HG02870 (cell line): ENCODE data around the gene HGD.
"Not testable (repeated sequence)": the region's sequence is repeated elsewhere in the genome, so short reads cannot be mapped to it uniquely, and the experiment has no call there.

Experiments
- ATAC-seq: cut with Tn5 transposase; IDR thresholded peaks from one replicate; pipeline ENCODE4 v1.9.1; 2021; ENCODE audit warnings: mild to moderate bottlenecking, moderate library complexity; ENCODE audit not compliant: unreplicated experiment

The HGD gene

GRCh38 chr3:120640231-120640630 lies 41.8 kb downstream of the HGD start:
- ATAC-seq = no peak

GRCh38 chr3:120638820-120639219 lies 43.2 kb downstream of the HGD start:
- not testable (repeated sequence) for ATAC-seq

DNA sequence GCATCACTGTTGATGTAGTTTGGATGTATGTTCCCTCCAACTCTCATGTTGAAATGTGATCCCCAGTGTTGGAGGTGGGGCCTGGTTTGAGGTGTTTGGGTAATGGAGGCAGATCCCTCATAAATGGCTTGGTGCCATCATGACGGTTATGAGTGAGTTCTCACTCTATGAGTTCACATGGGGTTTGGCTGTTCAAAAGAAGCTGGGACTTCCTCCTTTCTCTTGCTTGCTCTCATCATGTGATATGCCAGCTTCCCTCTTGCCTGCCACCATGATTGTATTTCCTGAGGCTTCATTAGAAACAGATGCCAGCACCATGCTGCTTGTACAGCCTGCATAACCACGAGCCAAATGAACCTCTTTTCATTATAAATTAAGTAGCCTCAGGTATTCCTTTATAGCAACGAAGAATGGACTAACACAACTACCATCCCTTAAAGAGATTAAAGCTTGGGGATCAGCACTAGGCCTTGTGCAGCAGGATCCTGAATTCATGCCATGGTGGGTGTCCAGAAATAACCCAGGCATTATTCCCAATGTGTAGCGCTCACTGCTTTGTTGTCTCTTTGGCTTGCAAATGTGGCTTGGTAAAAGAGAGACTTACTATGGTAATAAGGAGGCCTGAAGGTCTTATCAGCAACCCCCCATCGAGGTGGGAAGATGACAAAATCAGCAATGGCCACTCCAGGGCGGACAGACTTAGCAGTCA lies 44.0 kb downstream of the HGD start:
- ATAC-seq = no peak

- no peak for ATAC-seq
Observed at GRCh38 chr3:120636795-120637401, 45.1 kb downstream of the HGD start.

GRCh38 chr3:120634539-120634938 lies 47.5 kb downstream of the HGD start:
- no peak for ATAC-seq

DNA sequence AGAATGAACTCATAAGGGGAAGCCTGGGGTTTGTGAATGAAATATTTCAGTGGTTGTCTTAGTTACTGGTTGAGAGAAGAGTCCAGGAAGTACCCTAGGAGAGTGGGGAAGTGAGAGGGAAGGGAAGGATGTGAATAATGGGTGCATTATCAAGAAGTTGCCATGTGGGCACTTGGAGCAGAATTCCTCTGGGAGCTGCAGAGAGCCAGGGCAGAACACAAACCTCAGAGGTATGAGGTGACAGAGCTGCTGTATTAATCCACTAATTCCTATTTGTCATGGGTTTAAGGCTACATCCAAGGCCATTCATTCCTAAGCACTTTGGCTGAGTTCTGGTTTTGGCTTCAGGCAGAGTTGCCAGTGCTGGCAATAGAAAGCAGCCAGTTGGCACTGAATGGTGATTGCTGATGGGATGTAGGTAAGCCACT lies 56.9 kb downstream of the HGD start:
- no peak for ATAC-seq

DNA sequence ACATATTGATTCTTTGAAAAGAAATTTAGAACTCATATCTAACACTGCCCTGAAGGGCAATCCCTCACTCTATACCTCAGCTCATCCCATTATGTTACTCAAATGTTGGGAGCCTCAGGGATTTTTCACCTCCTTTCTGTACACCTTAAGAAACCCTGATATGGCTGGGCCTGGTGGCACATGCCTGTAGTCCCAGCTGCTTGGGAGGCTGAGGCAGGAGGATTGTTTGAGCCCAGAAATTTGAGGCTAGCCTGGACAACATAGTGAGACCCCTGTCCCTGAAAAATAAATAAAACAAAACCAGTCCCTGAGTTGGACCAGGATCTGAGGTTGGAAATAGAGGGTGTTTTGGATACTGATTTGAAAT lies 58.3 kb downstream of the HGD start:
- ATAC-seq = no peak

- no peak for ATAC-seq
Observed at GRCh38 chr3:120622870-120623726, 58.9 kb downstream of the HGD start.

- ATAC-seq = no peak
Observed at GRCh38 chr3:120622457-120622856, 59.6 kb downstream of the HGD start.

DNA sequence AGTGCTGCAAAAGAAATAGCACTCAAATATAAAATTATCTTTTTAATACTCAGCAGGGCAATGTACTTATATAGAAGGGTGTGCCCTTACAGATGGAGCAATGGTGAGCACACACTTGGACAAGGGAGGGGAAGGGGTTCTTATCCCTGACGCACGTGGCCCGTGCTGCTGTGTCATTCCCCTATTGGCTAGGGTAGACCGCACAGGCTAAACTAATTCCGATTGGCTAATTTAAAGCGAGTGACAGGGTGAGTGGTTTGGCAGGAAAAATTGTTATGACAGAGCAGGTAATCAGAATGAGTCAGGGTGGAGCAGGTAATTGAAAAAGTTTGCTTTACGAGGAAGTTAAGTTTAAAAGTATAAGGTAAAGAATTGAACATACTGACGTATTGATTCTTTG lies 65.3 kb downstream of the HGD start:
- not testable (repeated sequence) for ATAC-seq

GRCh38 chr3:120615847-120616609 lies 66.0 kb downstream of the HGD start:
- ATAC-seq = no peak

DNA sequence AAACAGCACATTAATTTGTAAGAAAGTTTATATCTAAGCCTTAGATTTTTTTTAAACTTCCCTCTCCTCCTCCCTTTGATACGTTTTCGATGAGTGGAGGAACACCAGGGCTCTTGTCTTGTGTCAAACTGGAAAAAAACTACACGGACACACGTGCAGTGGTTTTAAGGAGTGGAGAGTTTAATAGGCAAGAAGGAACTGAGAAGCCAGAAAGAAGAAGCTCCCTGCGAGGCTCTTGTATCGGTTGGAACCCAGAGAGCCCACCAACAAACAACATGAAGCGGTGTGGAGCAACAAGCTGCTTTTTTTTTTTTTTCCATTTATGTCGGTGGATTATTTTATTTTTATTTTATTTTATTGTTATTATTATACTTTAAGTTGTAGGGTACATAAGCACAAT lies 67.3 kb downstream of the HGD start:
- peak; percentile 83 for ATAC-seq

DNA sequence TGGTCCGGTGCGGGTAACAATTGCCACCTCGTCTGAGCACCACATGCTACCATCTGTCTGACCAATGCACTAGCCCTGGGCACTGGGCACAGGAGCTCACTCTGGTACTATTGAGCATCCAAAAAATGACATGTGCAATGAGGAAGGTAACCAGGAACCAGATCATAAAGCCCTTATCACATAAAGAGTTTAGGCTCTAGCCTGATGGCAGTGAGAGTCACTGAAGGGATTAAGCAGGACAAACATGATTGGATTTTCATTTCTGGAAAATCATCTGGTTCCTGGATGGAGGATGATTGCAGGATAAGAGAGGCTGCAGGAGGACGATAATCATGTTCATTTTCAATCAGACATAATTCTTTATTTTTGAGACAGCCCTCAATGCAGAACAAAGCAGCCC lies 73.5 kb downstream of the HGD start:
- no peak for ATAC-seq

DNA sequence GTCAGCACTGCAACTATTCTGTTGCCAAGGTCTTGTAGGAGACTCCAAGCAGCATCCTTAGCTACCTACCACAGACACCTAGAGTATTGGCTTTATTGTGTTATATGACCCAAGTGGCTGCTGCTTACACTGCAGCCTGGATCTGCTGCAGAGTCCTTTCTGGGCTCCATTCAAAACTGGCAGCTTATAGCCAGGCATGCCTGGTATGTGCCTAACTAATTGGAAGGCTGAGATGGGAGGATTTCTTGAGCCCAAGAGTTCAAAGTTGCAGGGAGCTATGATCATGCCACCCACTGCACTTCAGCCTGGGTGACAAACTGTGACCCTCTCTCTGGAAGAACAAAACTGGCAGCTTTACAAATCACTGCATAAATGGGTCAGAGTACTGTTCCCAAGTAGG lies 77.3 kb downstream of the HGD start:
- no peak for ATAC-seq

GRCh38 chr3:120604382-120604781 lies 77.7 kb downstream of the HGD start:
- no peak for ATAC-seq

- ATAC-seq = no peak
Observed at GRCh38 chr3:120602682-120603081, 79.4 kb downstream of the HGD start.

DNA sequence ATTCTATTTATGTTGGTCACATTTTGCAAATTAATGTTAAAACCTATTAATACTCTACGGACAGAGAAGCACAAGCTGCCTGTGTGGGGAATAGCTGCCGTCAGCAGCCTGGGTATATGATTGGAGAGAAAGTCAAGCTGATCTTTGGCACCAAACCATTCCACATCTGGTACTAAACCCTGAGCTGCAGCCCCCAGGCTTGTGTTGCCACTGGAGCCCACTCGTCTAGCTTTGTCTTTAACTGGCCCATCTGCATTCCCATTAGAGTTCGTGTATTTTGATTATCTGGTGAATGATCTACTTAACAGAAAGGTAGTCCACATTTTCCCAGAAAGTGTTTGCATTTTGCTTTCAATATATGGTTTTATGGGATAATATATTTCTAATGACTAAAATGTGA lies 80.5 kb downstream of the HGD start:
- ATAC-seq = no peak

- no peak for ATAC-seq
Observed at GRCh38 chr3:120599211-120599610, 82.8 kb downstream of the HGD start.

GRCh38 chr3:120597445-120598049 lies 84.5 kb downstream of the HGD start:
- peak; percentile 35 for ATAC-seq

- ATAC-seq = no peak
Observed at GRCh38 chr3:120596853-120597223, 85.2 kb downstream of the HGD start.
